CD4-positive, alpha-beta memory T cell (primary cell): ENCODE data around the gene SLC13A3. TPM values are rescaled to one million over a fixed set of nuclear protein-coding genes. Genes with fewer than 3 reads are reported as not detected.

Source experiments
- CTCF ChIA-PET: fragments of 350-600 bp; sonication (Branson Sonifier 250); formaldehyde crosslinking; loops from one replicate; lab custom pipeline; 2021; ENCODE audit warnings: inconsistent platforms; ENCODE audit not compliant: partially characterized antibody; lab: Charles Lee
- POLR2A ChIA-PET: fragments of 350-600 bp; sonication (Branson Sonifier 250); formaldehyde crosslinking; loops from one replicate; lab custom pipeline; 2021; ENCODE audit not compliant: partially characterized antibody; lab: Charles Lee
- DNase-seq, 5 donors: peaks; one replicate each; pipeline versions ENCODE4 v3.0.0 to v3.0.0-alpha.2; 2020 to 2022; ENCODE audit warnings: mixed read lengths in 1 of 5
- H3K27ac ChIP-seq: one replicate; pipeline ENCODE4 v1.7.0; 2013; ENCODE audit warnings: low read depth, low read length
- H3K27me3 ChIP-seq: 2 replicates; pipeline ENCODE4 v1.7.0; 2013; ENCODE audit warnings: mild to moderate bottlenecking, low read length, moderate library complexity; ENCODE audit not compliant: insufficient read depth
- H3K36me3 ChIP-seq: 2 replicates; pipeline ENCODE4 v1.7.0; 2013; ENCODE audit warnings: mild to moderate bottlenecking, low read length, moderate library complexity; ENCODE audit not compliant: insufficient read depth
- H3K4me1 ChIP-seq: 2 replicates; pipeline ENCODE4 v1.7.0; 2013; ENCODE audit warnings: mild to moderate bottlenecking, low read length, moderate library complexity; ENCODE audit not compliant: insufficient read depth
- H3K4me3 ChIP-seq, 2 donors: one replicate each; pipeline ENCODE4 v1.7.0; 2013; ENCODE audit warnings: low read length in 2 of 2, mild to moderate bottlenecking in 1 of 2
- H3K9me3 ChIP-seq, 2 donors: one replicate each; pipeline ENCODE4 v1.7.0; 2013; ENCODE audit warnings: low read length in 2 of 2, control low read depth in 1 of 2; ENCODE audit not compliant: control insufficient read depth in 1 of 2
- H3K27ac Mint-ChIP-seq, 7 donors: one replicate each; pipeline ENCODE4 v1.8.0; 2020 to 2021; ENCODE audit warnings: mixed read lengths in 7 of 7, mild to moderate bottlenecking in 6 of 7, inconsistent platforms in 3 of 7, moderate library complexity in 3 of 7
- H3K27me3 Mint-ChIP-seq, 2 donors: one replicate each; pipeline ENCODE4 v1.8.0; 2020 to 2021; ENCODE audit warnings: mixed read lengths in 2 of 2
- H3K36me3 Mint-ChIP-seq, 2 donors: one replicate each; pipeline ENCODE4 v1.8.0; 2020 to 2021; ENCODE audit warnings: mixed read lengths in 2 of 2, inconsistent platforms in 1 of 2, mild to moderate bottlenecking in 1 of 2
- H3K4me1 Mint-ChIP-seq, 4 donors: one replicate each; pipeline ENCODE4 v1.8.0; 2020 to 2021; ENCODE audit warnings: mixed read lengths in 4 of 4, mild to moderate bottlenecking in 1 of 4
- H3K4me3 Mint-ChIP-seq, 8 donors: one replicate each; pipeline ENCODE4 v1.8.0; 2020 to 2021; ENCODE audit warnings: mixed read lengths in 8 of 8, mild to moderate bottlenecking in 7 of 8, moderate library complexity in 6 of 8, inconsistent platforms in 3 of 8
- H3K9me3 Mint-ChIP-seq, 8 donors: one replicate each; pipeline ENCODE4 v1.8.0; 2020 to 2021; ENCODE audit warnings: mixed read lengths in 8 of 8, mild to moderate bottlenecking in 5 of 8, inconsistent platforms in 3 of 8, moderate library complexity in 1 of 8
- intact Hi-C: fragments of 100-400 bp; cut with micrococcal nuclease; formaldehyde crosslinking; loops from one replicate; pipeline ENCODE4 v1.15.1; 2023
- polyA plus RNA-seq, 2 donors: library from polyadenylated mRNA; unstranded; fragments of 300-500 nt; fragmentation: Illumina TruSeq; gene quantifications; one replicate each; pipeline ENCODE4 v1.2.3, GENCODE V29; 2021
- total RNA-seq, 2 experiments: library from RNA; stranded (reverse); gene quantifications; one replicate each; pipeline ENCODE4 v1.2.3, GENCODE V29; 2021

Gene SLC13A3
- total and polyA plus RNA-seq, 4 experiments from 2014 or later: 0.36 TPM; not detected in 3

DNA sequence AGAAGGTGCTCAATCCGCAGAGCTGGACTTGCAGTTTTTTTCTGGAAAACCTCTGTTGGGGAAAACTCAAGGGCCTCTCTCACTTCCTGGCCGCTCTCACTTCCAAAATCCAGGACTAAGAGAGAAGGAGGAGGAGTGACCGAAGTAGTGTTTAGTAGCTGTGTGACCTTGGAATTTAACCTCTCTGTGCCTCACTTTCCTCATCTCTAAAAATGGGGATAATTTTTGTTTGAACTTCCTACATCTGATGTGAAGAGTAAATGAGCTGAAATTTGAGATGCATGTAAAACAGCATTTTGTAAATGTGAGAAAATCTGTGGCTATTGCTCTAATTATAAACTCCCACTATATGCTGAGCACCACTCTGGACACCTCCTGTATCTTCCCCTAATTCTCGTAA lies 5.1 kb downstream of the SLC13A3 start:
- peaks cover 15 to 19% of the 10 kb centered on the region in 2 donors for H3K27me3 Mint-ChIP-seq
- DNase-seq: no peak

DNA sequence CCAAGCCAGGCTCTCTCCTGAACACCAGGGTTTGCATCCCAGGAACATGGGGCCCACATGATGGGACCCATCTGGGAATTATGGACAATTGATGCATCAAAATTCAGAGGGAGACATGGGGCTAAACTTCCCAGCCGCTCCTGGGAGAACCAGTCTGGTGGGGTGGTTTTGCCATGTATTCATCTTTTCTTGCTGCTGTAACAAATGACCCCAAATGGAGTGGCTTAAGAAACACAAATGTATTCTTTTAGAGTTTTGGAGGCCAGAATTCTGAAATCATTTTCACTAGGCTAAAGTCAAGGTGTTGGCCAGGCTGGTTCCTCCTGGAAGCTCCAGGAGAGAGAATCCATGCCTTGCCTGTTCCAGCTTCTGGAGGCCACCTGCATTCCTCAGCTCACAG lies 6.5 kb downstream of the SLC13A3 start:
- H3K36me3 ChIP-seq: no peaks in the 10 kb centered on the region
- Mint-ChIP-seq H3K9me3 (no peaks in the 10 kb centered on the region), H3K36me3 (no peaks in the 10 kb centered on the region), H3K27ac (no peak overlapping the region), H3K27me3 (peaks cover 10% of the 10 kb centered on the region in 2 donors), H3K4me3 (no peak overlapping the region), H3K4me1 (no peaks in the 10 kb centered on the region)
- CTCF ChIA-PET: no interaction called here
- intact Hi-C loops: no loop called here
- H3K27ac ChIP-seq: no peak overlapping the region
- no peaks in the 10 kb centered on the region for H3K9me3 ChIP-seq
- POLR2A ChIA-PET: no interaction called here
- H3K4me1 ChIP-seq: no peaks in the 10 kb centered on the region
- no peaks in the 10 kb centered on the region for H3K27me3 ChIP-seq
- H3K4me3 ChIP-seq: no peak overlapping the region
- no peak for DNase-seq

More for the DNA sequence above, 5.1 kb downstream of the SLC13A3 start:
- CTCF ChIA-PET: no interaction called here
- no peak overlapping the region for H3K4me3 Mint-ChIP-seq
- POLR2A ChIA-PET: no interaction called here
- Histone ChIP-seq H3K36me3 (no peaks in the 10 kb centered on the region), H3K4me3 (no peak overlapping the region), H3K4me1 (no peaks in the 10 kb centered on the region), H3K27ac (no peak overlapping the region), H3K9me3 (no peaks in the 10 kb centered on the region), H3K27me3 (peaks cover 4% of the 10 kb centered on the region)
- no peaks in the 10 kb centered on the region for H3K9me3 Mint-ChIP-seq
- peaks cover 0 to 3% (median 0%) of the 10 kb centered on the region in 4 donors for H3K4me1 Mint-ChIP-seq
- H3K27ac Mint-ChIP-seq: no peak overlapping the region
- intact Hi-C loops: no loop called here
- H3K36me3 Mint-ChIP-seq: no peaks in the 10 kb centered on the region

DNA sequence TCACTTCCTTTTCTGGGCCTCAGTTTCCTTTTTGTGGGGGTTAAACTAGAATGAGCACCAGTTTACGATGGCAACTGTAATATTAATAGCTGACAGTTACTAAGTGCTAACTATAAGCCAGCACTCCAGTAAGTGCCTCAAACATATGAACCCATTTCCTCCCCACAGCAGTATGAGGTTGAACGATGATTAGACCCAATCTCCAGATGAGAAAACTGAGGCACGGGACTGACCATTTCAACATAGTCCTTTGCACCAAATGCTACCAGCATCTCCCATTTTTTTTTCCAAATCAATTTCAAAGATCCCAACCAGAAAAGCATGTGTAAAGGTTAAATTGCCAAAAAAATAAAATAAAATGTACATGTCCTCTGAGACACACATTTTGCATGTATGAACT lies 7.1 kb downstream of the SLC13A3 start:
- ChIA-PET POLR2A (no interaction called here), CTCF (no interaction called here)
- Mint-ChIP-seq H3K27me3 (peaks cover 7 to 10% of the 10 kb centered on the region in 2 donors), H3K27ac (no peak overlapping the region), H3K36me3 (no peaks in the 10 kb centered on the region), H3K9me3 (no peaks in the 10 kb centered on the region), H3K4me1 (no peaks in the 10 kb centered on the region), H3K4me3 (no peak overlapping the region)
- no peak overlapping the region for H3K27ac ChIP-seq
- H3K27me3 ChIP-seq: no peaks in the 10 kb centered on the region
- no peak overlapping the region for H3K4me3 ChIP-seq
- no peaks in the 10 kb centered on the region for H3K4me1 ChIP-seq
- intact Hi-C loops: no loop called here
- no peaks in the 10 kb centered on the region for H3K9me3 ChIP-seq
- DNase-seq: no peak
- H3K36me3 ChIP-seq: no peaks in the 10 kb centered on the region

- no peak overlapping the region for H3K4me3 Mint-ChIP-seq
- no peak for DNase-seq
- peaks cover 6 to 12% of the 10 kb centered on the region in 2 donors for H3K27me3 Mint-ChIP-seq
- ChIA-PET POLR2A (no interaction called here), CTCF (no interaction called here)
- H3K4me1 Mint-ChIP-seq: no peaks in the 10 kb centered on the region
- H3K9me3 Mint-ChIP-seq: no peaks in the 10 kb centered on the region
- Histone ChIP-seq H3K9me3 (no peaks in the 10 kb centered on the region), H3K27me3 (no peaks in the 10 kb centered on the region), H3K27ac (no peak overlapping the region), H3K4me3 (no peak overlapping the region), H3K4me1 (no peaks in the 10 kb centered on the region), H3K36me3 (no peaks in the 10 kb centered on the region)
- no peak overlapping the region for H3K27ac Mint-ChIP-seq
- H3K36me3 Mint-ChIP-seq: no peaks in the 10 kb centered on the region
- intact Hi-C loops: no loop called here
Observed at GRCh38 chr20:46642969-46643343, 8.3 kb downstream of the SLC13A3 start.

DNA sequence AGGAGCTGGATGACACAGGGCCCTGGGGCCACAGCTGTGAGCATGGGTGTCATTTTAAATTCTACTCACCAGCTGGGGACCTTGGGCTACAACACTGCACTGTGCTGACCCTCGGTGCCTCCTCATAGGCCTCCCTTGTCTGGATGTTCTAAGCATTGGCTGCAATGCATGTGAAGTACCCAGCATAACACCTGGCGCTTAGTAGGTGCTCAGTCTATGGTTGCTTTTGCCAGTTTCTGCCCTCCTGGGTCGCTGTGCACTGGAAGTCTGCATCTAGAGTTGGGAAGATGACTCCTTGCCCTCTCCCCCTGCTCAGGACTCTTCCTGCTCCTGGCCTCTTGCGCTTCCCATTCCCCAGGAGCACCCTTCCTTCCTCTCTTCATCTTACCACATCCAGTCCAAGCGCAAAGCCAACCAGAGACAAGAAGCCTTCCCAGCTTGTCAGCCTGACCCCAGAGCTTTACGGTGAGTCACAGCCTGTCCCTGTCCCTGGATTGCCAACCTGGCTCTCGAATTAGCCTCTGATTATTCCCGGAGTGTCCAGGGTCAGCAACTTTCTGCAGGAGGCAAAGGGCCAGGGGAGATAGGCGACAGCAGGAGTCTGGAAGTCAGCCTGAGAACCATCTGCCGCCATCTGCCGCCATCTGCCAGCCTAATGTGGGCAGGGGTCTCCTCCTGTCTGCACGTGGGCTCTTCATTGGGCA lies 8.8 kb downstream of the SLC13A3 start:
- Histone ChIP-seq H3K9me3 (no peaks in the 10 kb centered on the region), H3K36me3 (no peaks in the 10 kb centered on the region), H3K27ac (no peak overlapping the region), H3K4me3 (no peak overlapping the region), H3K4me1 (no peaks in the 10 kb centered on the region), H3K27me3 (no peaks in the 10 kb centered on the region)
- H3K9me3 Mint-ChIP-seq: no peaks in the 10 kb centered on the region
- H3K27ac Mint-ChIP-seq: no peak overlapping the region
- H3K27me3 Mint-ChIP-seq: peaks cover 6 to 10% of the 10 kb centered on the region in 2 donors
- intact Hi-C loops: no loop called here
- ChIA-PET CTCF (no interaction called here), POLR2A (no interaction called here)
- no peaks in the 10 kb centered on the region for H3K36me3 Mint-ChIP-seq
- no peak overlapping the region for H3K4me3 Mint-ChIP-seq
- DNase-seq: no peak
- H3K4me1 Mint-ChIP-seq: no peaks in the 10 kb centered on the region

GRCh38 chr20:46641424-46641823 lies 9.8 kb downstream of the SLC13A3 start:
- Mint-ChIP-seq H3K27me3 (peaks cover 6 to 10% of the 10 kb centered on the region in 2 donors), H3K27ac (no peak overlapping the region), H3K4me1 (no peaks in the 10 kb centered on the region), H3K9me3 (no peaks in the 10 kb centered on the region), H3K36me3 (no peaks in the 10 kb centered on the region), H3K4me3 (no peak overlapping the region)
- no peak for DNase-seq
- CTCF ChIA-PET: no interaction called here
- intact Hi-C loops: no loop called here
- Histone ChIP-seq H3K9me3 (no peaks in the 10 kb centered on the region), H3K4me1 (no peaks in the 10 kb centered on the region), H3K27ac (no peak overlapping the region), H3K27me3 (no peaks in the 10 kb centered on the region), H3K36me3 (no peaks in the 10 kb centered on the region), H3K4me3 (no peak overlapping the region)
- POLR2A ChIA-PET: no interaction called here

DNA sequence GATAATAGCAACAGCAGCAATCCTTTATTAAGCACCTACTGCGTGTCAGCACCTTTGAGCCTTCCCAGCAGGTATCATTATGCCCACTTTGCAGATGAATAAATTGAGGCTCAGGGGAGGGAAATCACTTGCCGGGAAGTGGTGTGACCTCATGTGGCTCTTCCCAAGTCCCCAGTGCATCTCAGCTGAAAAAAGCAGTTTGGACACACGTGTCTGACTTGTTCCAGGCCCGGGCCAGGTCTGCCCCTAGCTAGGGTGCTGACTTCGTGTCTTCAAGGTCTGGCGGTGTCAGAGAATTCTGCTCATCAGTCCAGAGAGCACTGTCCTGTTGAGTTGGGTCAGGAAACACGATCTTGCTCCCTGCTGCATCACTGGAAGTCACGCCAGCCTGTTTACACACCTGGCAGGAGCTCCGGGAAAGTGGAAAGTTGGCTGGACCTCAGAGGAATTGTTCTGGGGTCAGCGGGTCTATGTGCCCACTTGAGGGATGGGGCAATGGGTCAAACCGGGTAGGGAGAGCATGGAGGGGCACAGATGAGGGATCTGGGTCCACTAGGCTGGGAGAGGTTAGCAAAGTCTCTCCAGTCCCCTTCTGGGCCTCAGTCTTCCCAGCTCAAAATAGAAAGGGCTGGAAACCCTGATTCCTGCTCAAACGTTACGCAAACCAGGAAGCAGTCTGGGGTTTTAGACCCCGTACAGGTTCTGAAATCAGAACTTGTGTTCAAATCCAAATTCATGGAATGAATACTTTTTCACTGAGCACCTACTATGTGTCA lies 10.5 kb downstream of the SLC13A3 start:
- Mint-ChIP-seq H3K4me1 (no peaks in the 10 kb centered on the region), H3K27ac (no peak overlapping the region), H3K9me3 (peaks cover 0 to 2% (median 0%) of the 10 kb centered on the region in 8 donors), H3K4me3 (no peak overlapping the region), H3K27me3 (peaks cover 10 to 16% of the 10 kb centered on the region in 2 donors), H3K36me3 (no peaks in the 10 kb centered on the region)
- H3K4me1 ChIP-seq: no peaks in the 10 kb centered on the region
- H3K36me3 ChIP-seq: no peaks in the 10 kb centered on the region
- H3K27me3 ChIP-seq: no peaks in the 10 kb centered on the region
- no peak for DNase-seq
- no peaks in the 10 kb centered on the region for H3K9me3 ChIP-seq
- intact Hi-C loops: no loop called here
- POLR2A ChIA-PET: no interaction called here
- CTCF ChIA-PET: no interaction called here
- no peak overlapping the region for H3K27ac ChIP-seq
- no peak overlapping the region for H3K4me3 ChIP-seq
